NB4 (cell line): ENCODE data around the gene RBKS.
"Not testable (repeated sequence)": the region's sequence is repeated elsewhere in the genome, so short reads cannot be mapped to it uniquely, and the experiment has no call there.

ENCODE experiments used
- DNase-seq: peaks from one replicate; pipeline ENCODE4 v3.0.0; 2010; ENCODE audit warnings: low read depth
- H3K4me3 ChIP-seq: one replicate; pipeline ENCODE4 v1.5.1; 2011; ENCODE audit warnings: mild to moderate bottlenecking, low read depth, low read length, moderate library complexity
- MYC ChIP-seq: IDR thresholded peaks from 2 replicates; pipeline ENCODE4 v1.6.1; 2011; ENCODE audit warnings: low read depth, low read length
- POLR2A ChIP-seq: IDR thresholded peaks from 2 replicates; pipeline ENCODE4 v1.6.1; 2011; ENCODE audit warnings: mild to moderate bottlenecking; ENCODE audit not compliant: insufficient read length; ENCODE audit errors: extremely low read depth
- TF ChIP-seq, protein P1 (sequence below): IDR thresholded peaks from one replicate; pipeline ENCODE4 v1.5.1; 2012; ENCODE audit warnings: low read depth, low read length
- TF ChIP-seq, protein P2 (sequence below): IDR thresholded peaks from 2 replicates; pipeline ENCODE4 v1.6.1; 2011; ENCODE audit warnings: low read depth, low read length

RBKS gene

GRCh38 chr2:27866237-27866636, 23.9 kb downstream of the RBKS start:
- H3K4me3 ChIP-seq, result no peak overlapping the region
- DNase-seq, result no peak
- TF ChIP-seq, protein P1, sequence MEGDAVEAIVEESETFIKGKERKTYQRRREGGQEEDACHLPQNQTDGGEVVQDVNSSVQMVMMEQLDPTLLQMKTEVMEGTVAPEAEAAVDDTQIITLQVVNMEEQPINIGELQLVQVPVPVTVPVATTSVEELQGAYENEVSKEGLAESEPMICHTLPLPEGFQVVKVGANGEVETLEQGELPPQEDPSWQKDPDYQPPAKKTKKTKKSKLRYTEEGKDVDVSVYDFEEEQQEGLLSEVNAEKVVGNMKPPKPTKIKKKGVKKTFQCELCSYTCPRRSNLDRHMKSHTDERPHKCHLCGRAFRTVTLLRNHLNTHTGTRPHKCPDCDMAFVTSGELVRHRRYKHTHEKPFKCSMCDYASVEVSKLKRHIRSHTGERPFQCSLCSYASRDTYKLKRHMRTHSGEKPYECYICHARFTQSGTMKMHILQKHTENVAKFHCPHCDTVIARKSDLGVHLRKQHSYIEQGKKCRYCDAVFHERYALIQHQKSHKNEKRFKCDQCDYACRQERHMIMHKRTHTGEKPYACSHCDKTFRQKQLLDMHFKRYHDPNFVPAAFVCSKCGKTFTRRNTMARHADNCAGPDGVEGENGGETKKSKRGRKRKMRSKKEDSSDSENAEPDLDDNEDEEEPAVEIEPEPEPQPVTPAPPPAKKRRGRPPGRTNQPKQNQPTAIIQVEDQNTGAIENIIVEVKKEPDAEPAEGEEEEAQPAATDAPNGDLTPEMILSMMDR, result no peak
- TF ChIP-seq, protein P2, sequence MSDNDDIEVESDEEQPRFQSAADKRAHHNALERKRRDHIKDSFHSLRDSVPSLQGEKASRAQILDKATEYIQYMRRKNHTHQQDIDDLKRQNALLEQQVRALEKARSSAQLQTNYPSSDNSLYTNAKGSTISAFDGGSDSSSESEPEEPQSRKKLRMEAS, result no peak
- TF ChIP-seq MYC (no peak), POLR2A (no peak)

DNA sequence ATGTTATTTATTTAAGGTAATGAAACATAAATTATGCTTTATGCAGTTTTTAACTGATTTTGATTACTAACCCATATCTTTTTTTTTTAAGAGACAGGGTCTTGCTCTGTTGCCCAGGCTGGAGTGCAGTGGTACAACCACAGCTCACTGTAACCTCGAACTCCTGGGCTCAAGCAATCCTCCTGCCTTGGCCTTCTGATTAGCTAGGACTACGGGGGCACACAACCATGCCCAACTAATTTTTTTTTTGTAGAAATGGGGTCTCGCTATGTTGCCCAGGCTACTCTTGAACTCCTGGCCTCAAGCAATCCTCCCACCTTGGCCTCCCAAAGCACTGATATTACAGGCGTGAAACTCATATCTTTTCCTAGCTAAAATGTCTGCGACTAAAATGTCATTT, 26.2 kb downstream of the RBKS start:
- DNase-seq, H3K4me3 ChIP-seq: not testable (repeated sequence)

- no peak overlapping the region for H3K4me3 ChIP-seq
- DNase-seq, result peak; percentile 18
- no peak for TF ChIP-seq POLR2A
- no peak for TF ChIP-seq MYC
- TF ChIP-seq, protein P1, result no peak
- TF ChIP-seq, protein P2, result no peak
Observed at GRCh38 chr2:27863146-27863545, 27.0 kb downstream of the RBKS start.

GRCh38 chr2:27860111-27860510, 30.1 kb downstream of the RBKS start:
- TF ChIP-seq, protein P1, result no peak
- TF ChIP-seq MYC (no peak), POLR2A (no peak)
- TF ChIP-seq, protein P2, result no peak
- H3K4me3 ChIP-seq, result no peak overlapping the region
- DNase-seq, result peak; percentile 35

DNA sequence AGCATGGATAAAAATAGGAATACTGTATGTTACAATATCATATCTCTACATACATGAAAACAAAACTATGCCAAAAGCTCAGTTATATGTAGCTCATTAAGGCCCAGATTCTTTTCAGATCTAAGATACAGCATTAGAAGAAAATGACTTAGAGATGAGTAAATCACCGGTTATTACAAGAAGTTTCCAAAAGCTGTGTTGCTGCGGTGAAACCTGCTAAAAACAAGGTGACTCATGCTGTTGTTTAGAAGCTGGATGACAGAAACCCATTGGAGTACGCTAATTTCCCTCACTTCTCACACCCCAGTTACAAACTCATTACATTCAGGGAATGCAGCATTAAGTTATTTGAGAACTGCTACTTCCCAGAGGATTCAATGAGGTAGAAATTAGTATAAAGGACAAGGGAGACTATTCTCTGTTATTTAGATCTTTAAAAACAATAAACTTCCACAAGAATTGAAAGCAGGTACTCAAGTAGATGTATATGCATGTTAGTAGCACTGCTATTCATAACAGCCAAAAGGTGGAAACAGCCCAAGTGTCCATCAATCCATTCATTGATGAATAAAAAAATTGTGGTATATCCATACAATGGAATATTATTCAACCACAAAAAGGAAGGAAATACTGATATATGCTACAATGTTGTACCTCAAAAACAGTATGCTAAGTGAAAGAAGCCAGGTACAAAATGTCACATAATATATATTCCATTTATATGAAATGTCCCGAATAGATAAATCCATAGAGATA, 32.6 kb downstream of the RBKS start:
- TF ChIP-seq, protein P1, result no peak
- TF ChIP-seq, protein P2, result no peak
- TF ChIP-seq MYC (no peak), POLR2A (no peak)
- no peak for DNase-seq

GRCh38 chr2:27856956-27857355, 33.2 kb downstream of the RBKS start:
- H3K4me3 ChIP-seq, result no peak overlapping the region
- no peak for DNase-seq
- no peak for TF ChIP-seq POLR2A
- TF ChIP-seq, protein P1, result no peak
- TF ChIP-seq, protein P2, result no peak
- no peak for TF ChIP-seq MYC

More for the DNA sequence above, 32.6 kb downstream of the RBKS start:
- no peak overlapping the region for H3K4me3 ChIP-seq
